A673 (cell line): Measurements from ENCODE around the gene SLC39A12.

ENCODE experiments used
- CTCF ChIP-seq: fragments of 300-800, 200-600 bp; sonication (generic); conservative IDR thresholded peaks from 2 replicates; pipeline ENCODE4 v1.5.1; 2017; ENCODE audit warnings: low read depth, mild to moderate bottlenecking, antibody characterized with exemption, low read length, moderate library complexity, mixed read lengths
- EZH2 ChIP-seq: fragments of 200-600 bp; sonication (generic); IDR thresholded peaks from 2 replicates; pipeline ENCODE4 v1.6.1; 2017; ENCODE audit warnings: borderline replicate concordance, low read depth, mild to moderate bottlenecking, mixed read lengths, antibody characterized with exemption, low read length; ENCODE audit not compliant: poor library complexity, severe bottlenecking

GRCh38 chr10:17981766-17982380 is 30.2 kb downstream of the SLC39A12 start:
- TF ChIP-seq CTCF (no peak), EZH2 (no peak)
